Lower lobe of right lung (tissue), 2 donors: ENCODE data around the gene COL4A2. TPM values are rescaled to one million over a fixed set of nuclear protein-coding genes. Genes with fewer than 3 reads are reported as not detected.
A peak's percentile ranks its signal among the peaks of the same experiment; 100 is the strongest.

Experiments
- ATAC-seq, 2 donors: fragments of 200-7000 bp; cut with Tn5 transposase; one replicate each; pipeline ENCODE4 v1.9.1; 2020 to 2022; ENCODE audit warnings: mild to moderate bottlenecking in 2 of 2, moderate library complexity in 2 of 2
- DNase-seq: peaks from one replicate; pipeline ENCODE4 v3.0.0-alpha.2; 2020
- H3K27ac ChIP-seq: fragments of 200-600 bp; one replicate; pipeline ENCODE4 v1.8.0; 2022
- H3K27me3 ChIP-seq: fragments of 200-600 bp; one replicate; pipeline ENCODE4 v1.8.0; 2022; ENCODE audit warnings: low read depth
- H3K36me3 ChIP-seq: fragments of 200-600 bp; one replicate; pipeline ENCODE4 v1.8.0; 2022; ENCODE audit warnings: mild to moderate bottlenecking
- H3K4me1 ChIP-seq: fragments of 200-600 bp; one replicate; pipeline ENCODE4 v1.8.0; 2022
- H3K4me3 ChIP-seq: fragments of 200-600 bp; one replicate; pipeline ENCODE4 v1.8.0; 2022; ENCODE audit warnings: mild to moderate bottlenecking
- H3K9me3 ChIP-seq: fragments of 200-600 bp; one replicate; pipeline ENCODE4 v1.8.0; 2022
- CTCF ChIP-seq: fragments of 200-600 bp; IDR thresholded peaks from one replicate; pipeline ENCODE4 v1.8.0; 2022; ENCODE audit warnings: antibody characterized with exemption, mild to moderate bottlenecking
- intact Hi-C: fragments of 100-400 bp; cut with DNase I; formaldehyde crosslinking; loops from one replicate; pipeline ENCODE4 v1.11.0; 2022
- microRNA-seq: library from miRNA; unstranded; fragments of <30 nt; microRNA quantifications from one replicate; pipeline ENCODE4 v1.2.0, GENCODE V29; 2020; ENCODE audit warnings: borderline number of aligned reads
- total RNA-seq: library from RNA; stranded (reverse); fragmentation: NEBNext Ultra II Directional; extraction: Animal tissue kit (Norgen Biotek cat#: 25700); gene quantifications from one replicate; pipeline ENCODE4 v1.2.1, GENCODE V29; 2021
- donor health status: DM: no; HTN: yes; CAD: no; lungs with severe emphysema.

COL4A2 gene
- total RNA-seq, 1 donor from 2014 or later = 185 TPM

- no peaks in the 10 kb centered on the region for H3K27me3 ChIP-seq
- DNase-seq = no peak
- peaks cover 39% of the 10 kb centered on the region for H3K4me1 ChIP-seq
- TF ChIP-seq CTCF = no peak
- no peaks in the 10 kb centered on the region for H3K9me3 ChIP-seq
- ATAC-seq = no peak
- peak overlapping the region; percentile 93 for H3K27ac ChIP-seq
- intact Hi-C loops = no loop called here
- H3K4me3 ChIP-seq = peak overlapping the region; percentile 80
- peaks cover 3% of the 10 kb centered on the region for H3K36me3 ChIP-seq
These were observed 255.0 kb downstream of the COL4A2 start for GRCh38 chr13:110562036-110562597.

Small RNAs within 50 kb of the gene (microRNA-seq; reads per million reads assigned to microRNA genes)
- not detected for gene MIR8073

Other genes starting within 250 kb of the COL4A2 start
- gene COL4A1, start 127 bp upstream of the COL4A2 start, total RNA-seq = 161 TPM